Chondrocyte (in vitro differentiated cells): ENCODE data around the gene PPARA. TPM values are rescaled to one million over a fixed set of nuclear protein-coding genes. Genes with fewer than 3 reads are reported as not detected.
A peak's percentile ranks its signal among the peaks of the same experiment; 100 is the strongest.

Experiments
- DNase-seq: peaks from one replicate; pipeline ENCODE4 v3.0.0; 2021; ENCODE audit warnings: mixed read lengths, low spot score
- H3K27ac Mint-ChIP-seq: one replicate; pipeline ENCODE4 v1.8.0; 2021; ENCODE audit warnings: mild to moderate bottlenecking, moderate library complexity, mixed read lengths; ENCODE audit not compliant: unreplicated experiment
- H3K27me3 Mint-ChIP-seq: 2 replicates; pipeline ENCODE4 v1.8.0; 2021; ENCODE audit warnings: low read depth, mixed read lengths
- H3K36me3 Mint-ChIP-seq: 2 replicates; pipeline ENCODE4 v1.8.0; 2021; ENCODE audit warnings: low read depth, mixed read lengths
- H3K4me1 Mint-ChIP-seq: 2 replicates; pipeline ENCODE4 v1.8.0; 2021; ENCODE audit warnings: low read depth, mild to moderate bottlenecking, mixed read lengths
- H3K4me3 Mint-ChIP-seq: one replicate; pipeline ENCODE4 v1.8.0; 2021; ENCODE audit warnings: mild to moderate bottlenecking, moderate library complexity, mixed read lengths; ENCODE audit not compliant: unreplicated experiment
- H3K9me3 Mint-ChIP-seq: 2 replicates; pipeline ENCODE4 v1.8.0; 2021; ENCODE audit warnings: low read depth, mixed read lengths
- total RNA-seq: library from RNA; stranded (reverse); gene quantifications from 3 replicates; pipeline ENCODE4 v1.2.1, GENCODE V29; 2021
- TF ChIP-seq, protein P1 (sequence below): fragments of 200-600 bp; sonication (generic); IDR thresholded peaks from 2 replicates; pipeline ENCODE4 v1.5.0; 2021; ENCODE audit warnings: antibody characterized with exemption, mild to moderate bottlenecking, moderate library complexity

PPARA gene
- total RNA-seq, 1 donor from 2014 or later, result 16.0 TPM

DNA sequence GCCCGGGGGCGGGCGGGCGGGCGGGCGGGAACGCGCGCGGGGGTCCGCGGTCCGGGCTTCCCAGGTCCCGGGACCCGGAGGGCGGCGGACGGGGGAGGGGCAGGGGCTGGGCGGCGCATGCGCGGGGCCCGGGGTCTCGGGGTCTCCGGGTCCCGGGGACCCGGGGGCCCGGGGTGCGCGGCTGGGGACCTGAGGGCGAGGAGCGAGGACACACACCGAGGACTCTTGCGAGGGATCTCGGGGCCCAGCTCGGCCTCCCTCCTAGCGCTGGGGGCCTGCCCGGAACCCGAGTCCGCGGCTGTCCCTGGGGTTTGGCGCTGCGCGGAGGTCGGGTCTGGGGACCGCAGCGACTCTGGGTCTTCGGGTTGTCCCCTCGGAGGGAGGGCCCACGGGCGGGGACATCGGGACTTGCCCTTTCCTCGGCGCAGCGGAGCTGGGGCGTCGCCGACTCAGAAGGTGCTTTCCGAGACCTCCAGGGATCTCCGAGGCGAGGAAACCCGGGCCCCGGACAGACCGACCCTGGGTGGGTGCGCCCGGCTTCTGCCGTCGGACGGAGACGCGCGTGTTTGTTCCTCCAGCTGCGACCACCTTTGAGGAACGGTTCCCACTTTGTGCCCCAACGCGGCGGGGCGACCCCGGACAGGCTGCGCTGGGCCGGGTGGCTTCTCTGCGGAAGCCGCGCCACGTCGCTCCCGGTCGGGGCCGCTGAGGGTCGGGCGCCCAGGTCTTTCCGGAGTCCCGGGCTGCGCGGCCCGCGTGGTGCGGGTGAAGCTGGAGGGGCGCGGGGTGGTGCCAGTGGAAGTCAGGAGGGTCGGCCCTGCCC, 540 bp downstream of the PPARA start:
- peak; percentile 95 for DNase-seq
- TF ChIP-seq, protein P1, sequence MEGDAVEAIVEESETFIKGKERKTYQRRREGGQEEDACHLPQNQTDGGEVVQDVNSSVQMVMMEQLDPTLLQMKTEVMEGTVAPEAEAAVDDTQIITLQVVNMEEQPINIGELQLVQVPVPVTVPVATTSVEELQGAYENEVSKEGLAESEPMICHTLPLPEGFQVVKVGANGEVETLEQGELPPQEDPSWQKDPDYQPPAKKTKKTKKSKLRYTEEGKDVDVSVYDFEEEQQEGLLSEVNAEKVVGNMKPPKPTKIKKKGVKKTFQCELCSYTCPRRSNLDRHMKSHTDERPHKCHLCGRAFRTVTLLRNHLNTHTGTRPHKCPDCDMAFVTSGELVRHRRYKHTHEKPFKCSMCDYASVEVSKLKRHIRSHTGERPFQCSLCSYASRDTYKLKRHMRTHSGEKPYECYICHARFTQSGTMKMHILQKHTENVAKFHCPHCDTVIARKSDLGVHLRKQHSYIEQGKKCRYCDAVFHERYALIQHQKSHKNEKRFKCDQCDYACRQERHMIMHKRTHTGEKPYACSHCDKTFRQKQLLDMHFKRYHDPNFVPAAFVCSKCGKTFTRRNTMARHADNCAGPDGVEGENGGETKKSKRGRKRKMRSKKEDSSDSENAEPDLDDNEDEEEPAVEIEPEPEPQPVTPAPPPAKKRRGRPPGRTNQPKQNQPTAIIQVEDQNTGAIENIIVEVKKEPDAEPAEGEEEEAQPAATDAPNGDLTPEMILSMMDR, result no peak
- H3K4me1 Mint-ChIP-seq, result peaks cover 17% of the 10 kb centered on the region
- H3K36me3 Mint-ChIP-seq, result peaks cover 5% of the 10 kb centered on the region
- H3K9me3 Mint-ChIP-seq, result no peaks in the 10 kb centered on the region
- H3K4me3 Mint-ChIP-seq, result peak overlapping the region; percentile 75
- peak overlapping the region; percentile 32 for H3K27ac Mint-ChIP-seq
- H3K27me3 Mint-ChIP-seq, result no peaks in the 10 kb centered on the region

GRCh38 chr22:46153930-46154329, 3.6 kb downstream of the PPARA start:
- DNase-seq, result no peak
- TF ChIP-seq, protein P1, result no peak
- peaks cover 8% of the 10 kb centered on the region for H3K36me3 Mint-ChIP-seq
- H3K4me1 Mint-ChIP-seq, result peaks cover 16% of the 10 kb centered on the region
- no peaks in the 10 kb centered on the region for H3K9me3 Mint-ChIP-seq
- no peak overlapping the region for H3K27ac Mint-ChIP-seq
- no peaks in the 10 kb centered on the region for H3K27me3 Mint-ChIP-seq
- H3K4me3 Mint-ChIP-seq, result no peak overlapping the region

- TF ChIP-seq, protein P1, result no peak
- peaks cover 18% of the 10 kb centered on the region for H3K4me1 Mint-ChIP-seq
- H3K27ac Mint-ChIP-seq, result no peak overlapping the region
- no peak overlapping the region for H3K4me3 Mint-ChIP-seq
- H3K9me3 Mint-ChIP-seq, result no peaks in the 10 kb centered on the region
- H3K27me3 Mint-ChIP-seq, result no peaks in the 10 kb centered on the region
- no peak for DNase-seq
- H3K36me3 Mint-ChIP-seq, result peaks cover 15% of the 10 kb centered on the region
Observed at GRCh38 chr22:46156031-46156430, 5.7 kb downstream of the PPARA start.

DNA sequence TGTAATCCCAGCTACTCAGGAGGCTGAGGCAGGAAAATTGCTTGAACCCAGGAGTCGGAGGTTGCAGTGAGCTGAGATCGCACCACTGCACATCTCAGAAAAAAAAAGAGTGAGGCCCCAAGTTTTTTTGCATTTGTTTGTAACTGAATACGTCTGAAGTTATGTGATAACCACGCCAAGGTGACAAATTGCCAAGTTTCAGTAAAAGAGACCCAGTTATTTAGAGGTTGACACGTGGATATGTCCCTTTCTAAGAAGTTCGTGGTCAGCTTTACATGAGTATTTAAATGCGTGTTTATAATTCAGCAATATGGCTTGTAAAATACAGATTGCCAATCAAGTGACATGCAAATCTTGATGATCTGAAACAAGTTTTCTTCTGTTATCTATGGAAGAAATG, 8.0 kb downstream of the PPARA start:
- Mint-ChIP-seq H3K27ac (no peak overlapping the region), H3K4me3 (no peak overlapping the region), H3K27me3 (no peaks in the 10 kb centered on the region), H3K9me3 (no peaks in the 10 kb centered on the region), H3K4me1 (peaks cover 7% of the 10 kb centered on the region), H3K36me3 (peaks cover 14% of the 10 kb centered on the region)
- DNase-seq, result no peak
- TF ChIP-seq, protein P1, result no peak

DNA sequence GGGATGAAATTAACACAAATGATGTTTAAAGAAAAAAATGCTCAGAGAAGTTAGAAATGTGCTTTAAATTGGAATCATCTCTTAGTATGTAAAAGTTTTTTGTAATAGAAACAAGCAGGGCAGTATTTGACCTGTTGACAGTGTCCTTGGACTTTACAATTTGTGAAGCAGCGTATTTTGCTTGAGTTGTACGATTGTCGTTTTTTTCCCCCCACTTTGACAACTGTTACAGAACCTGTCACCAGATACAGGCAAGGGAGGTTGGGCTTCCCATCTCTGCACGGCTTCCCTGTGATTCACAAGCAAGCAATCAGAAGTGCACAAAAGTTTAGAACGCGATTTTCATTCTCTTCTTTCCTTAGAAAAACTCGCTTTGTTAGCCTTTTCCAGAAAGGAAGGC, 8.9 kb downstream of the PPARA start:
- H3K36me3 Mint-ChIP-seq, result peaks cover 14% of the 10 kb centered on the region
- no peaks in the 10 kb centered on the region for H3K9me3 Mint-ChIP-seq
- no peak for DNase-seq
- no peaks in the 10 kb centered on the region for H3K27me3 Mint-ChIP-seq
- TF ChIP-seq, protein P1, result no peak
- H3K27ac Mint-ChIP-seq, result no peak overlapping the region
- no peak overlapping the region for H3K4me3 Mint-ChIP-seq
- H3K4me1 Mint-ChIP-seq, result peaks cover 7% of the 10 kb centered on the region
